Panc1 (cell line): ENCODE results near the gene PPTC7. TPM values are rescaled to one million over a fixed set of nuclear protein-coding genes. Genes with fewer than 3 reads are reported as not detected.

Source experiments
- ATAC-seq: fragments of 200-7000 bp; cut with Tn5 transposase; 2 replicates; pipeline ENCODE4 v1.9.1; 2020; ENCODE audit warnings: mild to moderate bottlenecking, moderate library complexity
- BruUV-seq: library from RNA; stranded (reverse); fragments of 400-500 nt; replicated peaks from 2 replicates; lab custom pipeline; 2021; lab: Mats Ljungman, UMichigan
- CTCF ChIA-PET: fragments of 300-600 bp; sonication (Branson Sonifier 250); formaldehyde crosslinking; loops from one replicate; lab custom pipeline; 2022; ENCODE audit warnings: antibody characterized with exemption; lab: Charles Lee
- POLR2A ChIA-PET: fragments of 300-600 bp; sonication (Branson Sonifier 250); formaldehyde crosslinking; loops from one replicate; lab custom pipeline; 2022; ENCODE audit warnings: antibody characterized with exemption; lab: Charles Lee
- DNase-seq: peaks from one replicate; pipeline ENCODE4 v3.0.0-alpha.2; 2010; ENCODE audit warnings: low read depth, low spot score
- H3K27ac ChIP-seq: 2 replicates; pipeline ENCODE4 v1.5.1; 2011; ENCODE audit warnings: mild to moderate bottlenecking, low read length, inconsistent platforms
- H3K27me3 ChIP-seq: fragments of 200-500 bp; sonication (Bioruptor generic); 2 replicates; pipeline ENCODE4 v1.6.0; 2014; ENCODE audit warnings: low read length, inconsistent platforms; ENCODE audit not compliant: control insufficient read depth, insufficient read depth
- H3K36me3 ChIP-seq: fragments of 200-500 bp; sonication (Bioruptor generic); 2 replicates; pipeline ENCODE4 v1.5.1; 2014; ENCODE audit warnings: inconsistent platforms, mild to moderate bottlenecking, low read length, moderate library complexity; ENCODE audit not compliant: control insufficient read depth, insufficient read depth
- H3K4me1 ChIP-seq: 2 replicates; pipeline ENCODE4 v1.5.1; 2011; ENCODE audit warnings: inconsistent platforms, mild to moderate bottlenecking, low read length, moderate library complexity; ENCODE audit not compliant: control insufficient read depth, insufficient read depth
- H3K4me3 ChIP-seq, 2 experiments: 2 replicates each; pipeline ENCODE4 v1.5.1; 2011 to 2012; ENCODE audit warnings: low read depth in 2 of 2, low read length in 2 of 2, mild to moderate bottlenecking in 2 of 2, inconsistent platforms in 1 of 2, moderate library complexity in 1 of 2
- H3K9me3 ChIP-seq: fragments of 200-500 bp; sonication (Bioruptor generic); 2 replicates; pipeline ENCODE4 v1.5.1; 2014; ENCODE audit warnings: low read depth, mild to moderate bottlenecking, inconsistent platforms, low read length, moderate library complexity; ENCODE audit not compliant: control insufficient read depth, insufficient read depth
- POLR2AphosphoS5 ChIP-seq: IDR thresholded peaks from 2 replicates; pipeline ENCODE4 v1.6.1; 2012; ENCODE audit warnings: mild to moderate bottlenecking, low read depth, low read length, moderate library complexity
- REST ChIP-seq, 2 experiments: IDR thresholded peaks; 2 replicates each; pipeline ENCODE4 v1.6.1; 2011 to 2012; ENCODE audit warnings: low read depth in 2 of 2, control low read depth in 1 of 2, low read length in 1 of 2, mild to moderate bottlenecking in 1 of 2, moderate library complexity in 1 of 2; ENCODE audit not compliant: insufficient read depth in 1 of 2
- SIN3A ChIP-seq: IDR thresholded peaks from 2 replicates; pipeline ENCODE4 v1.6.1; 2012; ENCODE audit warnings: low read depth, mild to moderate bottlenecking, low read length, moderate library complexity, borderline replicate concordance; ENCODE audit not compliant: insufficient read depth
- TCF7L2 ChIP-seq: IDR thresholded peaks from 2 replicates; pipeline ENCODE4 v1.6.1; 2011; ENCODE audit warnings: mild to moderate bottlenecking, low read depth, low read length, inconsistent platforms
- in situ Hi-C: cut with HindIII; loops from 2 replicates; pipeline ENCODE4 v1.10.0; 2016; ENCODE audit warnings: low sequenced_read_pairs, low pct_unique_long_range_greater_than_20kb
- intact Hi-C: fragments of 100-400 bp; cut with micrococcal nuclease; formaldehyde crosslinking; loops from one replicate; pipeline ENCODE4 v1.10.0; 2022; ENCODE audit not compliant: unreplicated experiment
- total RNA-seq: library from RNA; stranded (reverse); gene quantifications from one replicate; pipeline ENCODE4 v1.2.1, GENCODE V29; 2021; ENCODE audit not compliant: unreplicated experiment
- TF ChIP-seq, protein P1 (sequence below): fragments of 450-650 bp; IDR thresholded peaks from 2 replicates; pipeline ENCODE4 v1.5.1; 2017; ENCODE audit warnings: mild to moderate bottlenecking

Gene PPTC7
- total RNA-seq, 1 experiment from 2014 or later = 18.4 TPM

DNA sequence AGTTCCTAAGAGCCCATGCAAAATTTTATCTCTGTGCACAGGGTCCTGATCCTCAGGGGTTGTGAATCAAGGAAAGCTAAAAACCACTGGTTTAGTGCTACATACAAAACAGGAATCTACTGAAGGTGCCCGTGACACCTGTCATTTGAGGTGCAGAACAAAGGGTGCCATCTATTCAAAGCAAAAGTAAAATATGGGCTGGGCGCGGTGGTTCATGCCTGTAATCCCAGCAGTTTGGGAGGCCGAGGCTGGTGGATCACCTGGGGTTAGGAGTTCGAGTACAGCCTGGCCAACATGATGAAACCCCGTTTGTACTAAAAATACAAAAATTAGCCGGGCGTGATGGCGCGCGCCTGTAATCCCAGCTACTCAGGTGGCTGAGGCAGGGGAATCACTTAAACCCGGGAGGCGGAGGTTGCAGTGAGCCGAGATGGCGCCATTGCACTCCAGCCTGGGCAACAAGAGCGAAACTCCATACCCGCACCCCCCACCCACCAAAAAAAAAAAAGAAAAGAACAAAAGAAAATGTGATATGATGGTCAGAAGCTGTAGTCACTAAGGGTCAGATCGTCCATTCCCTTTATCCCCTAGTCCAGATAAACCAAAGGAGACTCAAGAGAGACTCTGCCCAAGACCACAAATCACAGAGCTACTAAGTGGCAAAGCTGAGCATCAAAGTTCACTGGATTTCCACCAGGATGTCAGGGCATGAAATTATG, 3.4 kb downstream of the PPTC7 start:
- no TSS peak for BruUV-seq
- ATAC-seq (no peak), DNase-seq (no peak)
- H3K27ac ChIP-seq = no peak overlapping the region
- intact Hi-C loops = no loop called here
- in situ Hi-C loops = no loop called here
- peaks cover 36% of the 10 kb centered on the region for H3K4me1 ChIP-seq
- no peaks in the 10 kb centered on the region for H3K9me3 ChIP-seq
- TF ChIP-seq TCF7L2 (no peak), SIN3A (no peak), REST (IDR thresholded peaks at IDR 0.05; ENCODE audit: insufficient read depth in 1 of 2, low read depth in 2 of 2, low read length in 1 of 2) (no peak), POLR2AphosphoS5 (no peak)
- TF ChIP-seq, protein P1, sequence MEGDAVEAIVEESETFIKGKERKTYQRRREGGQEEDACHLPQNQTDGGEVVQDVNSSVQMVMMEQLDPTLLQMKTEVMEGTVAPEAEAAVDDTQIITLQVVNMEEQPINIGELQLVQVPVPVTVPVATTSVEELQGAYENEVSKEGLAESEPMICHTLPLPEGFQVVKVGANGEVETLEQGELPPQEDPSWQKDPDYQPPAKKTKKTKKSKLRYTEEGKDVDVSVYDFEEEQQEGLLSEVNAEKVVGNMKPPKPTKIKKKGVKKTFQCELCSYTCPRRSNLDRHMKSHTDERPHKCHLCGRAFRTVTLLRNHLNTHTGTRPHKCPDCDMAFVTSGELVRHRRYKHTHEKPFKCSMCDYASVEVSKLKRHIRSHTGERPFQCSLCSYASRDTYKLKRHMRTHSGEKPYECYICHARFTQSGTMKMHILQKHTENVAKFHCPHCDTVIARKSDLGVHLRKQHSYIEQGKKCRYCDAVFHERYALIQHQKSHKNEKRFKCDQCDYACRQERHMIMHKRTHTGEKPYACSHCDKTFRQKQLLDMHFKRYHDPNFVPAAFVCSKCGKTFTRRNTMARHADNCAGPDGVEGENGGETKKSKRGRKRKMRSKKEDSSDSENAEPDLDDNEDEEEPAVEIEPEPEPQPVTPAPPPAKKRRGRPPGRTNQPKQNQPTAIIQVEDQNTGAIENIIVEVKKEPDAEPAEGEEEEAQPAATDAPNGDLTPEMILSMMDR = no peak
- POLR2A ChIA-PET = interaction anchor here (0.7 kb wide), 1 partner anchor 402 kb away, joined by 9 read pairs; no protein-coding TSS in a partner anchor
- no peaks in the 10 kb centered on the region for H3K27me3 ChIP-seq
- no peak overlapping the region for H3K4me3 ChIP-seq
- CTCF ChIA-PET = interaction anchor here (0.7 kb wide), 2 partner anchors 47 to 53 kb away, joined by 3 to 4 read pairs; no protein-coding TSS in a partner anchor
- H3K36me3 ChIP-seq = no peaks in the 10 kb centered on the region; the same call in 1 of the 2 replicates

DNA sequence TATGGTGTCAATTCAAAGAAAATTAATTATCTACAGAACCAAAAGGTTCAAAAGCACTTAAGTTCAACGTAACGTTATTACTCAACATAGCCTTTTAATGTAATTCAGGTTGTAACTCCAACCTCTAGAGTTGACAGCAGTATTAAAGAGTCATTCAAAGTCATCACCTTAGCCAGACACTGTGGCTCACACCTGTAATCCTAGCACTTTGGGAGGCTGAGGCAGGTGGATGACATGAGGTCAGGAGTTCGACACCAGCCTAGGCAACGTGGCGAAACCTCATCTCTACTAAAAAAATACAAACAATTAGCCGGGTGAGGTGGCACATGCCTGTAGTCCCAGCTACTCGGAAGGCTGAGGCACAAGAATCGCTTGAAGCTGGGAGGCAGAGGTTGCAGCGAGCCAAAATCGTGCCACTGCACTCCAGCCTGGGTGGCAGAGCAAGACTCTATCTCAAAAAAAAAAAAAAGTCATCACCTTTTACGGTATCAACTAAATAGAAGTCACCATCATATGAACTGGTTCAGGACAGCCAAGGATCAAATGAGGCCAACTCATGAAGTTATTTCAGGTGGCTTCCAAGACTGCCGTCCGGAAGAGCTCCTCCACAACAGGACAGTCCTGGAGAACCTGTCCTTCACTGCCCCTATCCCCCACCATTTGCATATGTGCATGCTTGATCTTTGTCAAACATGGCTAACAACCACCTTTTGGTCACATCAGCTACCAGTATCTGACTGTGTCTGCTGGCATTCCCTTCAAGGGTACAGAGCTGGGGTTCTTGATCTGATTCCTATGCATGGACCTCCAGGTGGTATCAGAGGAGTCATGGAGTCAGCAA, 4.2 kb downstream of the PPTC7 start:
- H3K4me3 ChIP-seq = no peak overlapping the region

More for the DNA sequence above, 4.2 kb downstream of the PPTC7 start:
- Histone ChIP-seq H3K9me3 (no peaks in the 10 kb centered on the region), H3K27me3 (no peaks in the 10 kb centered on the region), H3K4me1 (peaks cover 36% of the 10 kb centered on the region), H3K36me3 (no peaks in the 10 kb centered on the region; the same call in 1 of the 2 replicates), H3K27ac (peak overlapping the region; percentile 64; the same call in 1 of the 2 replicates)
- BruUV-seq = no TSS peak
- DNase-seq (no peak), ATAC-seq (no peak)
- intact Hi-C loops (no loop called here), in situ Hi-C loops (no loop called here)
- POLR2A ChIA-PET = interaction anchor here (0.6 kb wide), 1 partner anchor 233 kb away, joined by 3 read pairs; no protein-coding TSS in a partner anchor
- TF ChIP-seq POLR2AphosphoS5 (no peak), SIN3A (no peak), REST (IDR thresholded peaks at IDR 0.05; ENCODE audit: insufficient read depth in 1 of 2, low read depth in 2 of 2, low read length in 1 of 2) (no peak), TCF7L2 (no peak)
- TF ChIP-seq, protein P1 = no peak
- CTCF ChIA-PET = interaction anchor here (0.7 kb wide), 2 partner anchors 48 to 52 kb away, joined by 3 to 4 read pairs; no protein-coding TSS in a partner anchor
